Stimulated activated naive CD4-positive, alpha-beta T cell (primary cell): Measurements from ENCODE around the gene S1PR3.
"Not testable (repeated sequence)": the region's sequence is repeated elsewhere in the genome, so short reads cannot be mapped to it uniquely, and the experiment has no call there.

Experiments
- DNase-seq, 6 experiments: peaks; one replicate each; lab custom pipeline; 2025; lab: John Stamatoyannopoulos, UW

Gene S1PR3

GRCh38 chr9:88991066-88992034, at the start of gene S1PR3:
Gene S1PR3 (plus strand): TSS chr9:88991468. CDS start chr9:89001201, 9,733 bp downstream.
- peak in 1 of 6 experiments; percentile 13 for DNase-seq

- DNase-seq, result not testable (repeated sequence)
Observed at GRCh38 chr9:88941586-88941985, 49.7 kb upstream of the S1PR3 start.

GRCh38 chr9:88942411-88942810, 48.9 kb upstream of the S1PR3 start:
- DNase-seq, result no peak

- no peak for DNase-seq
Observed at GRCh38 chr9:88945636-88946333, 45.5 kb upstream of the S1PR3 start.

- no peak for DNase-seq
Observed at GRCh38 chr9:88947581-88948573, 43.4 kb upstream of the S1PR3 start.

GRCh38 chr9:88949425-88949824, 41.8 kb upstream of the S1PR3 start:
- DNase-seq, result no peak

GRCh38 chr9:88949961-88950340, 41.3 kb upstream of the S1PR3 start:
- DNase-seq, result no peak

- DNase-seq, result no peak
Observed at GRCh38 chr9:88950341-88951154, 40.7 kb upstream of the S1PR3 start.

- no peak for DNase-seq
Observed at GRCh38 chr9:88951155-88951542, 40.1 kb upstream of the S1PR3 start.

- no peak for DNase-seq
Observed at GRCh38 chr9:88952086-88952615, 39.1 kb upstream of the S1PR3 start.

- no peak for DNase-seq
Observed at GRCh38 chr9:88952976-88953375, 38.3 kb upstream of the S1PR3 start.

- no peak for DNase-seq
Observed at GRCh38 chr9:88953381-88954029, 37.8 kb upstream of the S1PR3 start.

GRCh38 chr9:88954066-88954465, 37.2 kb upstream of the S1PR3 start:
- no peak for DNase-seq

GRCh38 chr9:88957526-88957925, 33.7 kb upstream of the S1PR3 start:
- no peak for DNase-seq

- DNase-seq, result no peak
Observed at GRCh38 chr9:88959727-88960469, 31.4 kb upstream of the S1PR3 start.

GRCh38 chr9:88960632-88961031, 30.6 kb upstream of the S1PR3 start:
- DNase-seq, result no peak

- no peak for DNase-seq
Observed at GRCh38 chr9:88965473-88965872, 25.8 kb upstream of the S1PR3 start.

GRCh38 chr9:88966894-88967676, 24.2 kb upstream of the S1PR3 start:
- DNase-seq, result no peak

- no peak for DNase-seq
Observed at GRCh38 chr9:88968799-88969198, 22.5 kb upstream of the S1PR3 start.
